Superior temporal gyrus (tissue), 1 donor: ENCODE measurements around the gene PLXNA4.

ENCODE experiments used
- DNase-seq: peaks from one replicate; pipeline ENCODE4 v3.0.0-alpha.2; 2016; ENCODE audit errors: extremely low spot score

Gene PLXNA4

GRCh38 chr7:132145466-132145865 lies 430.8 kb downstream of the PLXNA4 start:
- peak; percentile 83 for DNase-seq

- no peak for DNase-seq
Observed at GRCh38 chr7:132145063-132145462, 431.2 kb downstream of the PLXNA4 start.

GRCh38 chr7:132142006-132142405 lies 434.3 kb downstream of the PLXNA4 start:
- DNase-seq, result no peak

- DNase-seq, result peak; percentile 54
Observed at GRCh38 chr7:132141109-132141508, 435.2 kb downstream of the PLXNA4 start.

GRCh38 chr7:132140341-132140740 lies 435.9 kb downstream of the PLXNA4 start:
- no peak for DNase-seq

- DNase-seq, result no peak
Observed at GRCh38 chr7:132138817-132139216, 437.5 kb downstream of the PLXNA4 start.

GRCh38 chr7:132137681-132138080 lies 438.6 kb downstream of the PLXNA4 start:
- no peak for DNase-seq

- no peak for DNase-seq
Observed at GRCh38 chr7:132135746-132136385, 440.4 kb downstream of the PLXNA4 start.

- no peak for DNase-seq
Observed at GRCh38 chr7:132134814-132135445, 441.3 kb downstream of the PLXNA4 start.

GRCh38 chr7:132133501-132133900 lies 442.8 kb downstream of the PLXNA4 start:
- no peak for DNase-seq

- no peak for DNase-seq
Observed at GRCh38 chr7:132131196-132131595, 445.1 kb downstream of the PLXNA4 start.

- no peak for DNase-seq
Observed at GRCh38 chr7:132130497-132130896, 445.8 kb downstream of the PLXNA4 start.

GRCh38 chr7:132125872-132126595 lies 450.2 kb downstream of the PLXNA4 start:
- no peak for DNase-seq

- DNase-seq, result peak; percentile 25
Observed at GRCh38 chr7:132125096-132125495, 451.2 kb downstream of the PLXNA4 start.

- DNase-seq, result no peak
Observed at GRCh38 chr7:132124575-132124974, 451.7 kb downstream of the PLXNA4 start.

- no peak for DNase-seq
Observed at GRCh38 chr7:132123773-132124172, 452.5 kb downstream of the PLXNA4 start.

- no peak for DNase-seq
Observed at GRCh38 chr7:132122901-132123300, 453.4 kb downstream of the PLXNA4 start.

GRCh38 chr7:132121987-132122386 lies 454.3 kb downstream of the PLXNA4 start:
- no peak for DNase-seq

- no peak for DNase-seq
Observed at GRCh38 chr7:132118641-132119040, 457.6 kb downstream of the PLXNA4 start.

- DNase-seq, result no peak
Observed at GRCh38 chr7:132117636-132118035, 458.6 kb downstream of the PLXNA4 start.

- no peak for DNase-seq
Observed at GRCh38 chr7:132117181-132117580, 459.1 kb downstream of the PLXNA4 start.

- DNase-seq, result no peak
Observed at GRCh38 chr7:132116369-132116768, 459.9 kb downstream of the PLXNA4 start.

GRCh38 chr7:132115758-132116157 lies 460.5 kb downstream of the PLXNA4 start:
- DNase-seq, result no peak
